HT-29 (cell line): ENCODE measurements around the gene MRPL49. TPM values are rescaled to one million over a fixed set of nuclear protein-coding genes. Genes with fewer than 3 reads are reported as not detected.

Experiments used
- DNase-seq: peaks from one replicate; pipeline ENCODE4 v3.0.0-alpha.2; 2015; ENCODE audit warnings: low spot score
- small RNA-seq: library from RNA; depleted of rRNA; stranded (forward); fragments of <200 nt; gene quantifications from one replicate; pipeline ENCODE3, GENCODE V24; 2014
- total RNA-seq: library from RNA; depleted of rRNA; stranded (reverse); fragments of >200 nt; shearing (Covaris generic); gene quantifications from 2 replicates; pipeline ENCODE4 v1.2.3, GENCODE V29; 2014; rRNA removed

The MRPL49 gene
- total RNA-seq, 1 experiment from 2014 or later: 200 TPM

DNA sequence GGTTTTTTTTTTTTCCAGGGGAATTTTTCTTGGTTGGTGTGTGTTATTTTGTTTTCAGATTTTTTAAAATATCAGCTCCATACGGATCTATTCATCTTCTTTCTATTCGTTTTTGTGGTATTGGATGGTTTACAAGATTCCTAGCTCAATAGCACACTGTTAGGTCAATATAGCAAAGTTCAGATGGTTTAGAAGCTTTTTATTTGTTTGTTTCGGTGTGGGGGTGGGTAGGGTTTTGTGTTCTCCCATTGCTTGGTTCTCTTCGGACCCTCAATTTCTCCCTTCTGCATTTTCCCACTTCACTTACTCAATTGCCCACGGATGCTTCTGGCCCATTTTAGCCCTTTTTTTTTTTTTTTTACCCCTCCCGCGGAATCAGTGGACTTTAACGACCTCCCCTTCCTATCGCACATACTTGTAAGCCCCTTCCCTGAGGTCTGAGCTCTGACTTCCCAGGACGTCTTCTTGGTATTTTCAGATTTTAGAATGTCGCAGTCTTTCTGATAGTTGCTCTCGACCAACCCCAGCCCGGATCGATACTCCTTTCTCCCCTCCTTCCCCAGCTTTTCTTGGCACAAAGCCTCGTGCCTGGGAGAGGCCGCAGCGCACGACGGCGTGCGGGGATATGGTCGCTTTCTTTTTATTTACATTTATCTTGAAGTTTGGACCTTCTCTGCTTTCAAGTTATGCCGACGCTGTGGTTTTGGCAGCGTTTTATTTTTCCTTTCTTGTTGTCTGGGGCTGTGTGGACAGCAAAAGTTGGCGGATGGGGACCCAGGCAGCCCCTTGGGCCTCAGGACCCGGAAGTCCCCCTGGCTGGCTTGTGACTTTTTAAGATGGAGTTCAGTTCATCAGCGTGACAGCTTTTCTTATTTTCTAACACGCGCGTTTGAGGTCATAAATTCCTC, 43.5 kb downstream of the MRPL49 start:
- DNase-seq: peak; percentile 64

DNA sequence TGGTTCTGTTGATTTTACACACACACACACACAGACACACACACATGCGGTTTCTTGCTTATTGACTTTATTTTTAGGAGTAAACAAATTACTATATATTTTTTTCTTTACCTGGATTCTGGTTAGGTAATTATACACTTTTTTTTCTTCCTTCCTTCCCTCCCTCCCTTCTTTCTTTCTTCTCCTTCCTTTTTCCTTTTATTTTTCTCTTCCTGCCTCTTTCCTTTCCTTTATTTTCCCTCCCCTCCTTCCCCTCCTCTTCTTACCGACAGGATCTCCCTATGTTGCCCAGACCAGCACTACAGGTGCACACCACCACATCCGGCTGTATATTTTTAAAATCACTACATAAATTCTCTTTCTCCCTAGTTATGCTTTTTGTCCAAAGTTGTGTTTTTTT, 44.8 kb downstream of the MRPL49 start:
- no peak for DNase-seq

GRCh38 chr11:65167656-65168055, 45.5 kb downstream of the MRPL49 start:
- DNase-seq: no peak

GRCh38 chr11:65169164-65169641, 47.1 kb downstream of the MRPL49 start:
- no peak for DNase-seq

DNA sequence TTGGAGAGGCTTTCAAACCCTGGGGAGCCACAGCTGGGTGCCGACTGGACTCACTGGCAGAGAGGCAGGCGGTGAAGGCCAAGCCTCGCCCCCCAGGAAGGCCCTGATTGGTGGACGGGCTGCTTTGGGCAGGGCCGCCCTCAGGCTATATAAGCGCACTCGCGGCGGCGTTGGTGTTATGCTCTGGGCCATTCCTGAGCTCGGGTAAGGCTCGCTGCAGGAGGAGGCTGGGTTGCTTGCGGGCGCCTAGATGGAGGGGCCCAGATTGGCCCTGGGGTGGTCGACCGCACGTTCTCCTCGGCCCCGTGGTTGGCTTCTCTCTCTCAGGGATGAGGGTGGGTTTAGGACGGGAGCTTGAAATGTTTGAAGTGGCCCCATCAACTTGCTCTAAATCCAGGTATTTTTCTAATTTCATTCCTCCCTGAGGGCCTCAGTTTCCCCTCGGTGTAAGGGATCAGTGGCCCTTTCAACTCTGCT, 48.0 kb downstream of the MRPL49 start, which contains the start of gene SPDYC:
TSS of gene SPDYC (plus strand) at position 176 of the 477 bp plus-strand sequence. CDS start 1,125 bp downstream, outside the sequence.
- DNase-seq: no peak

GRCh38 chr11:65172600-65172999, 50.5 kb downstream of the MRPL49 start:
- DNase-seq: no peak

DNA sequence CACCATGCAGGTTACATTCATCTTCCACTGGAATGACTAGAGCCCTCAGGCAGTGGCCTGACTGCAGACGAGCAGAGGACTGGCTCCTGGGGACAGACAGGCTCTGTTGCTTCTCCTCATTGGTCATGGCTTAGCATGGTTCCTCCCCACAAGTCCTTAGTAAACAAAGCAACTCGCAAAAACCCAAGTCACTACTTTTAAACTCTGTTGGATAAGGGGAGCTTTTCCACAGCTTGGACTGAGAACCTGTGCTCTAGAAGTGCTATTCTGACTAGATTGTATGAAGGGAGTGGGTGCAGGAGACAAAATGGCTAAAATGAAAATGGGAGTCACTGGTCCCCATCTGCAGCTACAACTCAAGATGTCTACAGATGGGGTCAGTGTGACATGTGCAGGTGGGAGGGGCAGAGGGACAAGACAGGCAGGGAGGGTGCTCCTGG, 52.5 kb downstream of the MRPL49 start:
- peak; percentile 36 for DNase-seq

Small RNA genes within 50 kb of the gene (small RNA-seq; reads per million reads assigned to genes)
- gene HIGD1AP10: not detected
- gene PDCL2P2: not detected
- gene RNU2-23P: 56.4 reads per million, percentile 96 among the genes with 10 or more reads in this experiment

Other genes starting within 250 kb of the MRPL49 start
- 118 and 123 TPM in 2 replicates for gene EHD1, start 243.7 kb upstream of the MRPL49 start, total RNA-seq
- gene ATG2A, start 205.1 kb upstream of the MRPL49 start, total RNA-seq: 47.1 and 50.5 TPM in 2 replicates
- gene PPP2R5B, start 197.6 kb upstream of the MRPL49 start, total RNA-seq: 7.9 and 8.9 TPM in 2 replicates
- not detected in 2 replicates for gene GPHA2, start 186.4 kb upstream of the MRPL49 start, total RNA-seq
- gene MAJIN, start 150.2 kb upstream of the MRPL49 start, total RNA-seq: not detected in 2 replicates
- 1.6 and 2.5 TPM in 2 replicates for gene BATF2, start 125.3 kb upstream of the MRPL49 start, total RNA-seq
- gene ARL2, start 108.2 kb upstream of the MRPL49 start, total RNA-seq: 103 and 104 TPM in 2 replicates
- 26.5 and 36.1 TPM in 2 replicates for gene SNX15, start 94.9 kb upstream of the MRPL49 start, total RNA-seq
- gene SAC3D1, start 81.1 kb upstream of the MRPL49 start, total RNA-seq: 52.4 and 52.5 TPM in 2 replicates
- gene NAALADL1, start 63.8 kb upstream of the MRPL49 start, total RNA-seq: 0.08 and 1.9 TPM in 2 replicates
- gene CDCA5, start 38.3 kb upstream of the MRPL49 start, total RNA-seq: 66.1 and 72.1 TPM in 2 replicates
- 124 and 128 TPM in 2 replicates for gene ZFPL1, start 38.1 kb upstream of the MRPL49 start, total RNA-seq
- 549 and 628 TPM in 2 replicates for gene VPS51, start 26.1 kb upstream of the MRPL49 start, total RNA-seq
- 84.4 and 113 TPM in 2 replicates for gene TM7SF2, start 10.4 kb upstream of the MRPL49 start, total RNA-seq
- gene ZNHIT2, start 4.6 kb upstream of the MRPL49 start, total RNA-seq: 104 and 115 TPM in 2 replicates
- gene FAU, start 187 bp upstream of the MRPL49 start, total RNA-seq: 835 and 863 TPM in 2 replicates
- gene SYVN1, start 12.2 kb downstream of the MRPL49 start, total RNA-seq: 21.7 and 32.1 TPM in 2 replicates
- not detected in 2 replicates for gene SPDYC, start 47.9 kb downstream of the MRPL49 start, total RNA-seq
- 594 and 654 TPM in 2 replicates for gene CAPN1, start 59.6 kb downstream of the MRPL49 start, total RNA-seq
- gene POLA2, start 139.6 kb downstream of the MRPL49 start, total RNA-seq: 24.8 and 27.5 TPM in 2 replicates
- 30.9 and 36.5 TPM in 2 replicates for gene CDC42EP2, start 192.5 kb downstream of the MRPL49 start, total RNA-seq
- gene DPF2, start 211.5 kb downstream of the MRPL49 start, total RNA-seq: 28.8 and 30.2 TPM in 2 replicates
- 2.9 and 3.0 TPM in 2 replicates for gene TIGD3, start 232.4 kb downstream of the MRPL49 start, total RNA-seq